AML-193 (cell line): ENCODE measurements around the gene FOXA1.
"Not testable (repeated sequence)": the region's sequence is repeated elsewhere in the genome, so short reads cannot be mapped to it uniquely, and the experiment has no call there.

ENCODE experiments used
- DNase-seq, 2 experiments: peaks; one replicate each; lab custom pipeline; 2025; lab: John Stamatoyannopoulos, UW

The FOXA1 gene

DNA sequence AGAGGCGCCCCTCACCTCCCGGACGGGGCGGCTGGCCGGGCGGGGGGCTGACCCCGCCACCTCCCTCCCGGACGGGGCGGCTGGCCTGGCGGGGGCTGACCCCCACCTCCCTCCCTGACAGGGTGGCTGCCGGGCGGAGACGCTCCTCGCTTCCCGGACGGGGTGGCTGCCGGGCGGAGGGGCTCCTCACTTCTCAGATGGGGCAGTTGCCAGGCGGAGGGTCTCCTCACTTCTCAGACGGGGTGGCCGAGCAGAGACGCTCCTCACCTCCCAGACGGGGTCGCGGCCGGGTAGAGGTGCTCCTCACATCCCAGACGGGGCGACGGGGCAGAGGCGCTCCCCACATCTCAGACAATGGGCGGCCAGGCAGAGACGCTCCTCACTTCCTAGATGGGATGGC lies 39.5 kb downstream of the FOXA1 start:
- not testable (repeated sequence) for DNase-seq

DNA sequence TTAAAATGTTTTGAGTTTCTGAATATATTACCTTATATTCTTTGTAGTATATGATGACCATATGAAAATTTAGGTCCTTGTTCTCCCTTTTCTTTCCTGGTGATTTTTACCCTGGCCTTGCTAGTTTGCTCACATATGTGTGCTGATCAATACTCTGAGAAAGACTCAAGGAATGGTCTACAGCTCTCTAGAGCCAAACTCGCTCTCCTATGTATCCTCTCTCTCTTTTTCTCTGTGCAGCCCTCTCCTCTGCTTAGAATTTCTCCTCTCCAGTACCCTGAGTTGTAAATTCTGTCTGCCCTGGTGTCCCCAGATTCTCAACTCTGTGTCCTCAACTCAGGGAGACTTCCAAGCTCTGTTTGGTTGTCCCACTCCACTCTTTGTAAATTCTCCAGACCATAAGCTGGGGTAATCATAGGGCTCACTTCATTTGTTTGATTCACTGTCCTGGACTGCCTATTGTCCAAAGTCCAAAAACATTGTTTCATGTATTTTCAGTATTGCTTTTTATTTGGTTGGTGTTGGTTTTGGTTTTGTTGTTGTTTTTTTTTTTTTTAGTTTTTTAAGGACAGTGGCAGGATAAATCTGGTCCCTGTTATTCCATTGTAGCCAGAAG lies 41.0 kb downstream of the FOXA1 start:
- no peak for DNase-seq

DNA sequence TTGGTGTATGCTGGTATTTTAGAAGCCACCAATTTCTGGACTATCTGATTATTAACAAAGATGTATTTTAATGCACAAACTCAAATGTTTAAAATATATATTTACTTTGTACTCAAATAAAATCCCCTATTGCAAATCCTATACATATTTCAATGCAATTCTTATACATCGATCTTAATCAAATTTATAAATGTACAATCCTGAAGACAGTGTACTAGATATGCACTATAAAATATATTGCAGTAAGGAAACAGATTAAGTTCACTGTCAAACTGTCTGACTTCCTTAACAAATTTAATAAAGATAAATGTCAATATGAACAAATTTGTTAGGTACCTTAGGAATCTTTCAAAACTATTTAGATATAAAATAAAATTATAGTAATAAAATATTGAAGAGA lies 43.9 kb downstream of the FOXA1 start:
- no peak for DNase-seq

GRCh38 chr14:37550511-37550910 lies 44.5 kb downstream of the FOXA1 start:
- DNase-seq: no peak

DNA sequence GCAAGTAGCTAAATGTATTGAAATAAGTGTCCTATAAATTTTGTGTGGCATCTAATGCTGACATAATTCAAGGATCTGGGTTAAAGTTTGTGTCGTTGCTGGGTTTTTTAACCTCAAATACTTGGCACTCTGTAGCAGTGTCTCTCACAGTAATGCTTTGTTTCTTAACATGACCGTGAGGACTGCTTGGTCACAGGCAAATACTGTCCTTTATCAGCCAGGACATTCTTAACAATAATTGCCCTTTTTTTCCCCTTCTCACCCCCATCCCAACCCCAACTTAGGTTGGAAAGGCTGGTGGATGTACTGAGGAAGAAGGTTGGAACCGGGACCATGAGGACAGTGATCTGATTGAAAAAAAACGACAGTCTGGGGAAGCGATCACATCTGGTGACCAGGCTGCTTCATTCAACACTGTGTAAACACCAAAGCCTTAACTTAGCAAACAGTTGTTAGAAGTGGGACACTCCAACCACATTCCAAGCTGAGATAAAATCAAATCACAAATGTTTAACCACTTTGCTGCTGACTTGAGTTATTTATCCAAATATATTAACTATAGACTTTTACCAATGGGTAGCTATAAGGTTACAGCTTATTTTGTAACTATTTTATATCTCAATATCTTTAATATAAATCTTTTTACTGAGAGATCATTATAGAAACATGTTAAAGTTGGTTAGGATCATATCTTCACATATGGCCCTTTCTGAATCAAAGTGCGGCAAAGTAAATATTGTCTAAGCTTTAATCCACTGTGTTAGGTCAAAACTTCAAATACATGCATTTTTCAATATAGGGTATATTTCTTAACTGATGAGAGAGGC lies 48.2 kb downstream of the FOXA1 start:
- no peak for DNase-seq

DNA sequence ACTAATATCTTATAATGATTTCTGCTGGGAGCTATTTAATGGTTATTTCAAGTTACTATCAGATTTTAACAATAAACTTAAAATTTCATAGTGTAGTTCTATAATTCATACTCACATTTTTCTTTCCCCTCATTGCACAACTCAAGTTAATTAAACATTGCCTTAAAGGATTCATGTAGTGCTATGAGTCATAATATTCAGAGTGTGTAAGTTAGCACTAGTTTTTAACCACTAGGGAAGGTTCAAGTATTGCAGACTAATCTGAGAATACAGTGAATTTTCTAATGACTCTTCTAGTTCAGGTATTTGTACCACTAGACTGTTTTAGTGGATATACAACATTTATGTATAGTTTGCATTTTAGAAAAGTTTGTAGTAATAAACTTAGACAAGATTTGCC lies 49.9 kb downstream of the FOXA1 start:
- DNase-seq: no peak

GRCh38 chr14:37544407-37544806 lies 50.6 kb downstream of the FOXA1 start:
- no peak for DNase-seq

- DNase-seq: no peak
These were observed 55.1 kb downstream of the FOXA1 start for GRCh38 chr14:37539992-37540391.
